Transverse colon (tissue), 3 donors: Measurements from ENCODE around the gene GLS.

Experiments used
- POLR2A ChIP-seq: fragments of 450-650 bp; IDR thresholded peaks from one replicate; pipeline ENCODE4 v1.6.1; 2016; ENCODE audit warnings: antibody characterized with exemption, mild to moderate bottlenecking, moderate library complexity
- TF ChIP-seq, protein P1 (sequence below), 5 experiments: fragments of 200-600 bp in 3 of 5; fragments of 450-650 bp in 2 of 5; sonication (generic) in 3 of 5; IDR thresholded peaks; 1 replicate in 2 of 5; 2 replicates in 3 of 5; pipeline ENCODE4 v1.5.1; 2016 to 2017; ENCODE audit warnings: antibody characterized with exemption in 5 of 5, inconsistent platforms in 3 of 5, mild to moderate bottlenecking in 2 of 5, moderate library complexity in 1 of 5

DNA sequence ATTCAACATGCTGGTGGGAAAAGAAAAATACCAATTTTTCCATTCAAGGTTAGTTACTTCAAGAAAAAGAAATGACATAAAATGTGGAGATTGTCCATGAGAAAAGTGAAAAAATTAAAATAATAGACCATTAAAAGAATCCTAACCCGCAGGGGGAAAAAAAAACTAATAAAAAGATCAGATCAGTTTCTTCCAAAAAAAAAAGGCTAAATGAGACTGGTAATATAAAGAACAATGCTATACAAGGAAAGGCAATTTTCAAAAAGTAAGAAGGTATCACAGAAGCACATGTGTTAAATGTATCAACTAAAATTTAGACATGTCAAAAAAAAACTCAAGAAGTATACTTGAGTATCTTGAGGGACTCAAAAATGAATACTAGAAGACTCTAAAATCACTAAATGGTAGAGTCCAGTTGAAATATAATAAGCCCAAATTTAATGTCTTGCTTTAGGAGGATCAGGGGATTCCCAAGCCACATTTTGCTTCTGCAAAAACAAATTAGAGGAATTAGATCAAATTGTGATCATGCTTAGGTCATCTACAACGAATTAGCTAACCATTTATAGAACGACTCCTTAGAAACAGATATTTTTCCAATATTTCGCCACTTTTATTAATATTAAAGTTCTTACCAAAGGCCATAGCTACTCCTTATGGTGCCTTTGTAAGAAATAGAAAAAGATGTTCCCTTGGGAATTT lies 35.8 kb upstream of the GLS start:
- no peak for TF ChIP-seq POLR2A
- TF ChIP-seq, protein P1, sequence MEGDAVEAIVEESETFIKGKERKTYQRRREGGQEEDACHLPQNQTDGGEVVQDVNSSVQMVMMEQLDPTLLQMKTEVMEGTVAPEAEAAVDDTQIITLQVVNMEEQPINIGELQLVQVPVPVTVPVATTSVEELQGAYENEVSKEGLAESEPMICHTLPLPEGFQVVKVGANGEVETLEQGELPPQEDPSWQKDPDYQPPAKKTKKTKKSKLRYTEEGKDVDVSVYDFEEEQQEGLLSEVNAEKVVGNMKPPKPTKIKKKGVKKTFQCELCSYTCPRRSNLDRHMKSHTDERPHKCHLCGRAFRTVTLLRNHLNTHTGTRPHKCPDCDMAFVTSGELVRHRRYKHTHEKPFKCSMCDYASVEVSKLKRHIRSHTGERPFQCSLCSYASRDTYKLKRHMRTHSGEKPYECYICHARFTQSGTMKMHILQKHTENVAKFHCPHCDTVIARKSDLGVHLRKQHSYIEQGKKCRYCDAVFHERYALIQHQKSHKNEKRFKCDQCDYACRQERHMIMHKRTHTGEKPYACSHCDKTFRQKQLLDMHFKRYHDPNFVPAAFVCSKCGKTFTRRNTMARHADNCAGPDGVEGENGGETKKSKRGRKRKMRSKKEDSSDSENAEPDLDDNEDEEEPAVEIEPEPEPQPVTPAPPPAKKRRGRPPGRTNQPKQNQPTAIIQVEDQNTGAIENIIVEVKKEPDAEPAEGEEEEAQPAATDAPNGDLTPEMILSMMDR (IDR thresholded peaks at IDR 0.05) = no peak
